Thyroid gland (tissue), 4 donors: ENCODE results near the gene H3-3A. TPM values are rescaled to one million over a fixed set of nuclear protein-coding genes. Genes with fewer than 3 reads are reported as not detected.

ENCODE experiments used
- DNase-seq, 2 donors: peaks; one replicate each; pipeline ENCODE4 v3.0.0-alpha.2; 2019
- H3K27ac ChIP-seq, 3 donors: fragments of 200-600 bp; sonication (generic); 1 replicate in 2 of 3; 2 replicates in 1 of 3; pipeline ENCODE4 v1.5.1; 2016 to 2019; ENCODE audit warnings: mild to moderate bottlenecking in 1 of 3, moderate library complexity in 1 of 3
- H3K27me3 ChIP-seq: fragments of 200-600 bp; sonication (generic); one replicate; pipeline ENCODE4 v1.5.1; 2019
- H3K36me3 ChIP-seq, 2 donors: fragments of 200-600 bp; sonication (generic); one replicate each; pipeline ENCODE4 v1.5.1; 2016 to 2019
- H3K4me1 ChIP-seq, 2 donors: fragments of 200-600 bp; sonication (generic); one replicate each; pipeline ENCODE4 v1.5.1; 2017 to 2019
- H3K4me3 ChIP-seq, 3 donors: fragments of 200-600 bp; sonication (generic); replicated peaks in 1 of 3; 1 replicate in 2 of 3; 2 replicates in 1 of 3; pipeline ENCODE4 v1.5.1; 2016; ENCODE audit warnings: mild to moderate bottlenecking in 1 of 3
- H3K9me3 ChIP-seq: fragments of 200-600 bp; sonication (generic); one replicate; pipeline ENCODE4 v1.5.1; 2017
- CTCF ChIP-seq, 6 experiments: fragments of 200-600 bp in 3 of 6; fragments of 450-650 bp in 3 of 6; sonication (generic) in 3 of 6; IDR thresholded peaks; one replicate each; pipeline ENCODE4 v1.5.1; 2016 to 2019; ENCODE audit warnings: antibody characterized with exemption in 6 of 6, mild to moderate bottlenecking in 2 of 6, inconsistent platforms in 1 of 6, moderate library complexity in 1 of 6
- POLR2A ChIP-seq, 2 donors: fragments of 450-650 bp; IDR thresholded peaks; one replicate each; pipeline ENCODE4 v1.6.1; 2017; ENCODE audit warnings: antibody characterized with exemption in 2 of 2, mild to moderate bottlenecking in 2 of 2, moderate library complexity in 1 of 2
- WGBS, 2 donors: methylation state at CpG; one replicate each; pipeline ENCODE4 v1.1.5; 2017; 5-methylcytosine and 5-hydroxymethylcytosine counted together
- intact Hi-C: fragments of 100-400 bp; cut with DNase I; formaldehyde crosslinking; loops from one replicate; pipeline ENCODE4 v1.15.1; 2023
- total RNA-seq, 4 donors: library from RNA; depleted of rRNA; stranded (reverse); fragments of >200 nt; gene quantifications; one replicate each; pipeline ENCODE4 v1.2.3, GENCODE V29; 2016

H3-3A gene
- total RNA-seq, 4 donors from 2014 or later = 304 to 610 (median 445) TPM

GRCh38 chr1:226060427-226060826 is 2.1 kb upstream of the H3-3A start:
- TF ChIP-seq POLR2A (IDR thresholded peaks at IDR 0.05) (no peak), CTCF (IDR thresholded peaks at IDR 0.05) (no peak)
- Histone ChIP-seq H3K9me3 (no peaks in the 10 kb centered on the region), H3K36me3 (no peaks in the 10 kb centered on the region), H3K27ac (peak overlapping the region in 1 of 3 donors; percentile 94), H3K4me1 (peaks cover 12 to 13% of the 10 kb centered on the region in 2 donors), H3K4me3 (no peak overlapping the region), H3K27me3 (no peaks in the 10 kb centered on the region)
- DNase-seq = no peak
- 100% methylated on average over 1 of the region's 1 CpG for WGBS, 2 donors
- intact Hi-C loops = loop anchor here (5.0 kb wide), 1 partner anchor 62 kb away; no protein-coding TSS in a partner anchor

GRCh38 chr1:226061068-226061840 is 1.3 kb upstream of the H3-3A start:
- H3K4me3 ChIP-seq = peak overlapping the region; percentile 42 to 70 (median 60)
- DNase-seq = no peak
- H3K36me3 ChIP-seq = peaks cover 0 to 4% of the 10 kb centered on the region in 2 donors
- H3K27me3 ChIP-seq = no peaks in the 10 kb centered on the region
- peaks cover 20 to 21% of the 10 kb centered on the region in 2 donors for H3K4me1 ChIP-seq
- intact Hi-C loops = loop anchor here (5.0 kb wide), 1 partner anchor 61 kb away; no protein-coding TSS in a partner anchor
- H3K27ac ChIP-seq = peak overlapping the region; percentile 94 to 99 (median 97)
- 18 to 20% methylated on average over 18 to 21 of the region's 21 CpGs for WGBS, 2 donors
- TF ChIP-seq CTCF (IDR thresholded peaks at IDR 0.05) = no peak
- TF ChIP-seq POLR2A (IDR thresholded peaks at IDR 0.05) = no peak
- H3K9me3 ChIP-seq = no peaks in the 10 kb centered on the region

DNA sequence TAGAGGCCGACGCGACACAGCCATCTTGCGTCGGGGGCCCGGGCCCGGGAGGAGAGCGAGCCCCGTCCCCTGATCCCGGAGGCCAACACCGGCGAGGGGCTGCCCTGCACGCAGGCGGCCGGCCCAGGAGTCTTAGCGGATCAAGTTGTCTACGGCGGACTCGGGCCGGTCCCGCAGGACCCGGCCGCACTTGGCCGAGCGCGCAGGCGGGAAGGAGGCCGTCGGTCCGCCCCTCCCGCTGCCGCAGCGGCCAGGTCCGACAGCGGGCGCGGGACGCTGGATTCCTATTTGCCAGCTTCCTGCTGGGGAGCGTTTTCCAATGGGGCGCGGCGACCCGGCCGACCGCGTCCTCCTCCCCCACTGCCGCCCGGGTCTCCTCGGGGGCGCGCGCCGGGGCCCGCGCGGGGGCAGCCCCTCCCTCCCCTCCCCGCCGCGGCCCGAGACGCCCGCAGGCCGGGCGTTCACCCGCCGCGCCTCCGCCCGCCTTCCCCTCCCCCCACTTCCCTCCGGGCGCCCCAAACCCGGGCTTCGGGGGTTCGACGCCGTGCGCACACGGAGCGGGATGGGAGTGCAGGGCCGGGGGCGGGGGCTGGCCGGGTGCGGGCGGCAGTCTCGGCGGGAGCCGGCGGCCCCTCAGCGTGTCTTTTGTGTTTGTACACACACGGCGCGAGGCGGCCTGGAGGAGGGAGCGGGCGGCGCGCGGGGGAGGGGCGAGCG is 517 bp upstream of the H3-3A start:
- Histone ChIP-seq H3K9me3 (no peaks in the 10 kb centered on the region), H3K27me3 (no peaks in the 10 kb centered on the region), H3K4me3 (peak overlapping the region; percentile 42 to 70 (median 60)), H3K4me1 (peaks cover 21 to 27% of the 10 kb centered on the region in 2 donors), H3K36me3 (peaks cover 0 to 7% of the 10 kb centered on the region in 2 donors), H3K27ac (peak overlapping the region; percentile 94 to 99 (median 97))
- TF ChIP-seq CTCF (IDR thresholded peaks at IDR 0.05) (no peak), POLR2A (IDR thresholded peaks at IDR 0.05) (peak in 1 of 2 donors; percentile 90)
- 0% methylated on average over 3 of the region's 100 CpGs; no CpG with 5 or more reads in 1 of the 2 donors for WGBS, 2 donors
- peak; percentile 81 to 85 for DNase-seq
- intact Hi-C loops = loop anchor here (5.0 kb wide), 1 partner anchor 60 kb away; no protein-coding TSS in a partner anchor

DNA sequence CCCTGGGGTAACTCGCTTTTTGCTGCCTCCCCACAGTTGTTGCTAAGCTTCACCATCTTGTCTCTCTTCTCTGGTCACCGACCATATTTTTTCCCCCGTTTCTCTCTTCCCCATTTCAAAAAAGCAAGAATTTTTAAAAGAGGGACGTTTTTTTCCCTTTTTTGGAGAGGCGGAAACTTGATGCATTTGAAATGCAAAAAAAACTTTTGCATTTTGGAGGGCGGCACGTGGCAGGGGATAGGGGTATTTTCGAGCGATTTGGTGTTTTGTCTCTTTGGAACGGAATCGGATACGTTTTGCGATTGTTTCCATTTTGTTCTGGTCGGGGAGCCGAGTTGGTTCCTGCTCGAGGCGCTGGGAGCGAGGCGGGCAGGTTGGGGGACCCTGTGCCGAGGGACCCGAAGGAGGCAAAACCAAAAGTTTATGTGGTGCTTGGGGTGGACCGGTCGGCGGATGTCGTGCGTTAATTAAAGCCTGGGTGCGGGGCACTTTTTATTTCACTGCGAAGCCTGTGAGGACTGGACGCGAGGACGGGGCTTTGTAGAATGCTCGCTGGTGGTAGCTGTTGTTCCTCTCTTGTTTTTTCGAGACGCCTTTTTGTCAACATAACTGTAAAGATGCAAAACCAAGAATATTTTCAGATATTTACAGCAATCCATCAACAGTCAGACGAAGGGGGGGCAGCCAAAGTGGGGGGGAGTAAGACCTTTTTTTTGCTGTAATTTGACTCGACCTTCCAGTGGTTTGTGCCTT is 884 bp downstream of the H3-3A start:
- peak in 1 of 2 donors; percentile 50 for TF ChIP-seq POLR2A (IDR thresholded peaks at IDR 0.05)
- TF ChIP-seq CTCF (IDR thresholded peaks at IDR 0.05) = no peak
- no peaks in the 10 kb centered on the region for H3K27me3 ChIP-seq
- no peaks in the 10 kb centered on the region for H3K9me3 ChIP-seq
- peak overlapping the region; percentile 37 to 92 (median 70) for H3K4me3 ChIP-seq
- peaks cover 0 to 12% of the 10 kb centered on the region in 2 donors for H3K36me3 ChIP-seq
- 0% methylated on average over 32 to 36 of the region's 36 CpGs for WGBS, 2 donors
- DNase-seq = peak; percentile 62 to 64
- peak overlapping the region; percentile 99 for H3K27ac ChIP-seq
- peaks cover 21 to 27% of the 10 kb centered on the region in 2 donors for H3K4me1 ChIP-seq
- intact Hi-C loops = loop anchor here (5.0 kb wide), 1 partner anchor 59 kb away; no protein-coding TSS in a partner anchor
